GM12873 (cell line): ENCODE results near the gene ENPP3.
A peak's percentile ranks its signal among the peaks of the same experiment; 100 is the strongest.

Experiments used
- CTCF ChIP-seq: IDR thresholded peaks from 2 replicates; pipeline ENCODE4 v1.5.1; 2012; ENCODE audit warnings: low read depth, mild to moderate bottlenecking, moderate library complexity, low read length, control low read depth; ENCODE audit not compliant: insufficient read depth; ENCODE audit errors: missing control alignments

ENPP3 gene

GRCh38 chr6:131602781-131603312 lies 34.3 kb upstream of the ENPP3 start:
- no peak for TF ChIP-seq CTCF

- TF ChIP-seq CTCF: no peak
Measured at GRCh38 chr6:131613296-131613925, 23.7 kb upstream of the ENPP3 start.

DNA sequence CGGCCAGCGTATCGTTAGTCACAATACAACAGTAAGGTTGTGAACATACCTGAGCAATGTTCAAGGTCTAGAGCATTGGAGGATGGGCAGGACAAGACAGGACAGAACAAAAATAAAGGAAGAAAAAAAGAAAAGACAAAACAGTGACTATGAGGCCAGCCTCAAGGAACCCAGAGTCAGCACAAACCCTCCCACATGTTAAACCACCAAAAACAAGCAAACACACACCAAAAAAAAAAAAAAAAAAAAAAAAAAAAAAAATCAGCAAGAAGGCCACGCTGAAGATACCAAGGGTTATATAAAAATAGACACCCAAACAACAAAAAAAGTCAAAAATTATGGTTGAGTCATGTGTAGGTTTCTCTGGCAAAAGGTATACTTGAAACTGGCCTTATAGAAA lies 21.8 kb upstream of the ENPP3 start:
- TF ChIP-seq CTCF: no peak

DNA sequence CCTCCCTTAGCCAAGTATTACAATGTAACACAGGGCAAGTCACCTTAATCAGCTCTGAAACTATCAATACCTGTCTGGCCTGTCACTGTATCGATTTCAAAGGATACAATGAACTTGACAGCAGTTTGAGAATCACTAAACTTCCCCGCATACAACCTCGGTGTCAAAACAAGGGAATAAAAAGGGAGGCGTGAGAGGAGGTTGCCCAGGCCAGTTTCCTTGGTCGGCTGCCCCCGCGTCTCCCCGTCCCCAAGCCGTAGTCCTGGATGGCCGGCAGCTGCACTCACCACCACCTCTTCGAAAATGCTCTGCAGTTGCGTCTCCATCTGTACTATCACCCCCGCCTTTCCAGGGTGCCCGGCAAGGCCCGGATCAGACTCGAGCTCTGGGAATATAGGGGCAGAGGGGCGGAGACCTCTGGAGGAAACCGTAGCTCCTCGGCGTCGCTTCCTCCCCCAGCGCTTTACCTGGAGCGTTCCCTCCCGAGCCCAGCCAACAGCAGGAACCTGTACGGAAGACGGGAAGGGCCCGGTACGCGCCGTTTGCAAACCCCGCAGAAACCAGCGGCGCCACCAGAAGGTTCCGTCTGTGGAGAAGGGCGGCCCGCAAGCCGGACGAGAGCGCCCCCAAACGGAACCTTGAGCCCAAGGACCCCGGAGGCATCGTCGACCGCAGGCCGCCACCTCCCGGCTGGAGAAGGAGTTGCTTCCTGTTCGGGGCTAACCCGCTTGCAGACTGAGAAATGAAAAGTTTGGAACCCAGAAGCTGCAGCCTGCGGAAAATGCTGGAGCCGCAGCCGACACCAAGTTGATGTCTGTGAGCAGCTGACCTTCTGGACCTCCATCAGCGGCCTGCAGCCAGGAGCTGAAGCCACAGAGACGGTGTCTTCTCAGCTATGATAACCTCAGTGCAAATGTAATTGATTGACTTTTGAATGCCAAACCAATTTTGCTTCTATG lies 9.1 kb upstream of the ENPP3 start, which contains the start of gene MED23:
MED23 (minus strand) TSS at position 519 of the 959 bp plus-strand sequence; CDS start at position 326, 193 bp downstream.
- peak; percentile 98 for TF ChIP-seq CTCF

DNA sequence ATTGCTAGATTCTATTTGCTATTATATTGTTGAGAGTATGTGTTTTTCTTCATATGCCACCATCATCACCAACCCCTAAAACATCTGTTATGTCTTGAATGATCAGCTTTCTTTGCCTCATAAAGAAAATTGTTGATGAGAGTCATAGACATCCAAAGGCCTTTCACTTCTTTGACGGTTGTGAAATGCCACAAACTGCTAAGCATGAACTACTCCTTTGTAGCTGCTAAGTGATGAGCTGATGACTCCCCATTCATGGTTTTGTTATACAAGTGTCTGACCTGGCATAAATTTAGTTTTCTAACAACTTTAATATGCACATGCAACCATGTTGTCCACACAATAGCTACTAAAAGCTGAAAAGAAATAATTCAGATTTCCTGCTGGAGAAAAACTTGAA lies 8.4 kb upstream of the ENPP3 start:
- TF ChIP-seq CTCF: no peak

GRCh38 chr6:131629651-131630050 lies 7.5 kb upstream of the ENPP3 start:
- no peak for TF ChIP-seq CTCF

GRCh38 chr6:131631625-131632289 lies 5.3 kb upstream of the ENPP3 start:
- no peak for TF ChIP-seq CTCF
